IPS-15b (cell line): ENCODE data around the gene AGMAT.

ENCODE experiments used
- H3K27me3 ChIP-seq: one replicate; pipeline ENCODE4 v1.6.1; 2013; ENCODE audit warnings: low read length; ENCODE audit not compliant: control insufficient read depth, insufficient read depth
- H3K36me3 ChIP-seq: one replicate; pipeline ENCODE4 v1.6.1; 2013; ENCODE audit warnings: low read length; ENCODE audit not compliant: control insufficient read depth, insufficient read depth
- H3K4me1 ChIP-seq: one replicate; pipeline ENCODE4 v1.6.1; 2013; ENCODE audit warnings: mild to moderate bottlenecking, low read length; ENCODE audit not compliant: control insufficient read depth, insufficient read depth
- H3K4me3 ChIP-seq: one replicate; pipeline ENCODE4 v1.5.1; 2013; ENCODE audit warnings: low read depth, low read length
- H3K9ac ChIP-seq: one replicate; pipeline ENCODE4 v1.6.1; 2013; ENCODE audit warnings: low read depth, mild to moderate bottlenecking, low read length
- H3K9me3 ChIP-seq: one replicate; pipeline ENCODE4 v1.6.1; 2013; ENCODE audit warnings: mild to moderate bottlenecking, low read length; ENCODE audit not compliant: control insufficient read depth, insufficient read depth

Gene AGMAT

GRCh38 chr1:15573477-15573876, 11.4 kb downstream of the AGMAT start:
- no peaks in the 10 kb centered on the region for H3K4me1 ChIP-seq
- H3K36me3 ChIP-seq = peaks cover 6% of the 10 kb centered on the region
- H3K4me3 ChIP-seq = no peak overlapping the region
- H3K9me3 ChIP-seq = no peaks in the 10 kb centered on the region
- no peaks in the 10 kb centered on the region for H3K27me3 ChIP-seq
- no peak overlapping the region for H3K9ac ChIP-seq

GRCh38 chr1:15571266-15571665, 13.6 kb downstream of the AGMAT start:
- Histone ChIP-seq H3K27me3 (no peaks in the 10 kb centered on the region), H3K4me3 (no peak overlapping the region), H3K9ac (no peak overlapping the region), H3K36me3 (peaks cover 15% of the 10 kb centered on the region), H3K9me3 (no peaks in the 10 kb centered on the region), H3K4me1 (no peaks in the 10 kb centered on the region)

DNA sequence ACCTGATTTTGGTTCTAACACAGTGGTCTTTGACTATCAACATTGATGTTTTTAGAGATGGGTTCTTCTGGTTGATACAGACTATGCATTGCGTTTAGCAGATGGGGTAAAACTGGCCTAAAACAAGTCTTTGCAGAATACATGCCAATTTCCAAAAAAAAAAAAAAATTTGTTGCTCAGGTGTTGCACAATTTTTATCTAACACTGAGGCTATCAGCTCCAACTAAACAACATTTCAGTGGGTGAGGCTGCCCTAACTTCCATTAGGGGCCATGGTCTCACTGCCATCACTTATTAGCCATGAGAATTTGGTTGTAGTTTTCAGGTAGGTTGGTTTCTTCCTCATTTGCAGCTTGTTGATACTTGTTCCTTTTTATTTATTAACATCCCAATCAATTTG, 14.0 kb downstream of the AGMAT start:
- Histone ChIP-seq H3K9ac (no peak overlapping the region), H3K36me3 (peaks cover 19% of the 10 kb centered on the region), H3K4me3 (no peak overlapping the region), H3K9me3 (no peaks in the 10 kb centered on the region), H3K4me1 (no peaks in the 10 kb centered on the region), H3K27me3 (no peaks in the 10 kb centered on the region)

DNA sequence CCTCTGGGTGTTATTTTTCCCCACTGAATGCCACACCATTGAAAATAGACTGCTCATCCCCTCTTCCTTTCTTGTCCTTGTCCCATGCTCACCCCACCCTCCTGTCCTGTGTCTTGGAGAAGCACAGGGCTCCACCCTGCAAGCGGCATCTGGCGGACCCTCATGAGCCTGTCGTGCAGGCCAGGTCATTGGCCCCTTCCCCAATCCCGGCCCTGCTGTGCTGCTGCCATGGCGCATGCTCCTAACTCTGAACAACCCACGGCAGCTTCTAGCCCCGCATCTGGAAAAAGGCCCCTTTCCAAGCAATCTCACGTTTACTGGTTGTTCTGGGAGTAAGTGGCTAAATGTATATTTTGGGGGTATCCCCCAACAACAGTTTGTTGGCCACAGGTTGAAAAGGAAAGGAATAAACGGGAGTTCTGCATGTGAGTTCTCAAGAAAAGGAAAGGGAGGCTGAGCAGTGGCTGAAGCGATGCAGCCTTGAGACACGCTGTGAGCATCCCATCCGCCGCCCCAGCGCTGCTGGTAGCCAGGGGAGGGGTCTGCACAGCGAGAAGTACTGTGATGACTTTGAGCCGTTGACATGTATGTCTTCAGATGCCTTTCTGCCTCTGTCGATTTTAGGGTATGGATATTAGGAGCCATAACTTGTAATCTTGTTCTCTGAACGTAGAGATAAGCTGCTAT, 16.3 kb downstream of the AGMAT start:
- Histone ChIP-seq H3K4me1 (no peaks in the 10 kb centered on the region), H3K36me3 (peaks cover 24% of the 10 kb centered on the region), H3K4me3 (no peak overlapping the region), H3K9ac (no peak overlapping the region), H3K27me3 (no peaks in the 10 kb centered on the region), H3K9me3 (no peaks in the 10 kb centered on the region)

DNA sequence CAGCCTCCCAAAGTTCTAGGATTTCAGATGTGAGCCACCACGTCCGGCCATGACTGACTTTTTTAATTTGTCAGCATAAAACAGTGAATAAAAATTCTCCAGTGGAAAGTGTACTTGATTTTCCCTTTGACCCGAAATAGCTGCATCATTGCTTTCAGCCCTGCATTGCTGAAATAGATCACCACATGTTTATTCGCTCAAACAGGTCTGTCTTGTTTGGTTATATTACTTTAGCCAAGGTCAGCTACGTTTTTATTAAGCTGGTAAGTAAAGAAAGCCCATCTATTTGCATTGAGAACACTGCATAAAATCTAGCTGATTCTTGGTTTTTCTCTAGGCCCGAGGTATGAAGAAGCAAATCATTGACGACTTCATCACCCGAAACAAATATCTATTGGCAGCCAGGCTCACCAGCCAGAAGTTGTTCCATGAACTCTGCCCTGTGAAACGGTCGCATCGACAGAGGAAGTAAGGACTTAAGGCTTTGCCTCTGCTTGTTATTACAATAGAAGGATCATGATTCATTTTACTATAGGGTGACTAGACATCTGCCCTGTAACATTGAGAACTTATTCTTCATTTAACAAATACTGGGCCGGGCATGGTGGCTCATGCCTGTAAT, 25.6 kb downstream of the AGMAT start:
- Histone ChIP-seq H3K27me3 (no peaks in the 10 kb centered on the region), H3K4me1 (no peaks in the 10 kb centered on the region), H3K4me3 (no peak overlapping the region), H3K36me3 (peaks cover 14% of the 10 kb centered on the region), H3K9ac (no peak overlapping the region), H3K9me3 (no peaks in the 10 kb centered on the region)

GRCh38 chr1:15558516-15558915, 26.3 kb downstream of the AGMAT start:
- H3K27me3 ChIP-seq = no peaks in the 10 kb centered on the region
- no peak overlapping the region for H3K4me3 ChIP-seq
- H3K36me3 ChIP-seq = peaks cover 14% of the 10 kb centered on the region
- H3K9ac ChIP-seq = no peak overlapping the region
- H3K4me1 ChIP-seq = no peaks in the 10 kb centered on the region
- no peaks in the 10 kb centered on the region for H3K9me3 ChIP-seq

- Histone ChIP-seq H3K36me3 (peaks cover 14% of the 10 kb centered on the region), H3K9me3 (no peaks in the 10 kb centered on the region), H3K4me3 (no peak overlapping the region), H3K9ac (no peak overlapping the region), H3K4me1 (no peaks in the 10 kb centered on the region), H3K27me3 (no peaks in the 10 kb centered on the region)
Measured at GRCh38 chr1:15557594-15557993, 27.3 kb downstream of the AGMAT start.

DNA sequence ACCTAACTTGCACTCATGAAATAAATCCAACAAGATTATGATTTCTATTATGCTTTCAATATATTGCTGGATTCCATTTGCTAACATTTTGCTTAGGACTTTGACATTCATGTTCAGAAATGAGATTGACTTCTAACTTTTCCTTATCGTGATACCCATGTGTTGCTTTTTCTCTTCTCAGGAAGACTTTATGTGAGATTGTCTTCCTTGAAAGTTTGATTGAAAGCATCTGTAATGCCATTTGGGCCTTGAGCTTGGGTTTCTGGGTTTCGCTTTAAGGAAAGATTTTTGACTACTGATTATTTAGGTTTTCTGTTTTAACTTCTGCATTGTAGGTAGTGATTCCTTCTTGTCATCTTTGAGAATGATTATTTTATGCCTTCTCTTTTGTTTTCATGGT, 27.8 kb downstream of the AGMAT start:
- H3K9ac ChIP-seq = no peak overlapping the region
- H3K9me3 ChIP-seq = no peaks in the 10 kb centered on the region
- no peak overlapping the region for H3K4me3 ChIP-seq
- H3K36me3 ChIP-seq = peaks cover 8% of the 10 kb centered on the region
- H3K4me1 ChIP-seq = no peaks in the 10 kb centered on the region
- H3K27me3 ChIP-seq = no peaks in the 10 kb centered on the region

DNA sequence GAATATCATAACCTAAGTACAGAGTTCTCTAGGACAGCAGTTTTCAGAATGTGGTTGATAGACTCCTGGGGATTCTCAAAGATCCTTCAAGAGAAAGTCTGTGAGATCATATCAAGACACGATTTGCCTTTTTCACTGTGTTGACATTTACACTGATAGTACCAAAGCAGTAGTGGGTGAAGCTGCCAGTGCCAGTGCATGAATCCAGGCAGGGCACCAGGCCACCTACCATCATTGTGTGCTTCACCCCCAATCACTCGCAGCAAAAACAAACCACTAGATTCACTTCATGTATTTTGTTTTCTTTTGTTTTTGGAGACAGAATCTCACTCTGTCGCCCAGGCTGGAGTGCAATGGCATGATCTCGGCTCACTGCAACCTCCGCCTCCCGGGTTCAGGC, 34.3 kb downstream of the AGMAT start:
- Histone ChIP-seq H3K9ac (no peak overlapping the region), H3K36me3 (peaks cover 7% of the 10 kb centered on the region), H3K4me1 (no peaks in the 10 kb centered on the region), H3K27me3 (no peaks in the 10 kb centered on the region), H3K4me3 (no peak overlapping the region), H3K9me3 (no peaks in the 10 kb centered on the region)

DNA sequence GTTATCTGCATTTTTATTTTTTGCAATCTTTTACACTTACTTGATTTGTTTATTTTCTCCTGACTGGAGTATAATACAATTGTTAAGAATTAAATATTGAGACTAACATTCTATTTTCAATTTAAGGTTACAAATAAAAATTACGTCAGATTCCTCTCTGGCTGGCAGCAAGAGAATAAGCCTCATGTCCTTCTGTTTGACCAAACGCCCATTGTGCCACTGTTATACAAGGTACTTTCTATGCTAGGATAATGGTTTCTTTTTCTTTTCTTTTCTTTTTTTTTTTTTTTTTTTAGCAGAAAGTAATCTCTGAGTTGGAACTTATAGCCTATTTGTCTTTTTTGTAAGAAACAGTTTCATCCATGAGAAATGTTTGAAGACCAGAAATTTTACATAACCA, 38.2 kb downstream of the AGMAT start:
- Histone ChIP-seq H3K4me3 (no peak overlapping the region), H3K27me3 (no peaks in the 10 kb centered on the region), H3K36me3 (peaks cover 15% of the 10 kb centered on the region), H3K9ac (no peak overlapping the region), H3K4me1 (no peaks in the 10 kb centered on the region), H3K9me3 (no peaks in the 10 kb centered on the region)

- no peak overlapping the region for H3K4me3 ChIP-seq
Measured at GRCh38 chr1:15543589-15544568, 41.0 kb downstream of the AGMAT start.

More at GRCh38 chr1:15543589-15544568, 41.0 kb downstream of the AGMAT start:
- no peaks in the 10 kb centered on the region for H3K4me1 ChIP-seq
- H3K27me3 ChIP-seq = no peaks in the 10 kb centered on the region
- H3K36me3 ChIP-seq = peaks cover 20% of the 10 kb centered on the region
- no peaks in the 10 kb centered on the region for H3K9me3 ChIP-seq
- H3K9ac ChIP-seq = no peak overlapping the region
